Liver (tissue), 9 donors: Measurements from ENCODE around the gene BTF3. TPM values are rescaled to one million over a fixed set of nuclear protein-coding genes. Genes with fewer than 3 reads are reported as not detected.

Source experiments
- DNase-seq: peaks from one replicate; pipeline ENCODE4 v3.0.0-alpha.2; 2017; ENCODE audit warnings: low spot score
- H3K27ac ChIP-seq, 2 donors: one replicate each; pipeline ENCODE4 v1.7.0; 2013; ENCODE audit warnings: inconsistent platforms in 2 of 2, low read length in 2 of 2, control low read depth in 1 of 2, low read depth in 1 of 2, mild to moderate bottlenecking in 1 of 2
- H3K27me3 ChIP-seq, 4 donors: one replicate each; pipeline versions ENCODE4 v1.6.1 to v1.7.0; 2013; ENCODE audit warnings: low read length in 3 of 4, inconsistent platforms in 1 of 4, mild to moderate bottlenecking in 1 of 4, moderate library complexity in 1 of 4; ENCODE audit not compliant: control insufficient read depth in 4 of 4, insufficient read depth in 4 of 4
- H3K36me3 ChIP-seq, 4 donors: one replicate each; pipeline versions ENCODE4 v1.6.1 to v1.7.0; 2013; ENCODE audit warnings: low read length in 3 of 4, mild to moderate bottlenecking in 3 of 4, low read depth in 1 of 4, moderate library complexity in 1 of 4; ENCODE audit not compliant: control insufficient read depth in 4 of 4, insufficient read depth in 3 of 4
- H3K4me1 ChIP-seq, 4 donors: one replicate each; pipeline versions ENCODE4 v1.6.1 to v1.7.0; 2013; ENCODE audit warnings: low read length in 3 of 4, mild to moderate bottlenecking in 3 of 4, moderate library complexity in 1 of 4; ENCODE audit not compliant: control insufficient read depth in 4 of 4, insufficient read depth in 4 of 4
- H3K4me3 ChIP-seq, 3 donors: one replicate each; pipeline versions ENCODE4 v1.6.1 to v1.7.0; 2013; ENCODE audit warnings: low read length in 3 of 3, control low read depth in 1 of 3, low read depth in 1 of 3, mild to moderate bottlenecking in 1 of 3
- H3K9ac ChIP-seq, 2 donors: one replicate each; pipeline ENCODE4 v1.7.0; 2013; ENCODE audit warnings: low read length in 2 of 2, mild to moderate bottlenecking in 2 of 2, moderate library complexity in 2 of 2, control low read depth in 1 of 2, low read depth in 1 of 2
- H3K9me3 ChIP-seq, 4 donors: one replicate each; pipeline versions ENCODE4 v1.6.1 to v1.7.0; 2013; ENCODE audit warnings: low read length in 3 of 4; ENCODE audit not compliant: control insufficient read depth in 4 of 4
- CTCF ChIP-seq: fragments of 150-350 bp; IDR thresholded peaks from 2 replicates; pipeline ENCODE4 v1.5.1; 2017; ENCODE audit warnings: improper control_type of control experiment, low read depth, low read length; ENCODE audit not compliant: missing input control
- FOXA1 ChIP-seq: IDR thresholded peaks from 2 replicates; pipeline ENCODE4 v1.6.1; 2016; ENCODE audit warnings: antibody characterized with exemption
- FOXA2 ChIP-seq: IDR thresholded peaks from 2 replicates; pipeline ENCODE4 v1.6.1; 2016; ENCODE audit warnings: antibody characterized with exemption
- GABPA ChIP-seq, 2 donors: IDR thresholded peaks in 1 of 2; conservative IDR thresholded peaks in 1 of 2; 2 replicates each; pipeline ENCODE4 v1.6.1; 2016; ENCODE audit warnings: antibody characterized with exemption in 2 of 2, mild to moderate bottlenecking in 1 of 2, moderate library complexity in 1 of 2
- HNF4A ChIP-seq, 2 donors: conservative IDR thresholded peaks; 2 replicates each; pipeline ENCODE4 v1.6.1; 2016; ENCODE audit warnings: antibody characterized with exemption in 2 of 2, mild to moderate bottlenecking in 2 of 2
- JUND ChIP-seq, 2 donors: IDR thresholded peaks; 2 replicates each; pipeline ENCODE4 v1.6.1; 2016; ENCODE audit warnings: antibody characterized with exemption in 2 of 2
- MAX ChIP-seq: IDR thresholded peaks from 2 replicates; pipeline ENCODE4 v1.6.1; 2016; ENCODE audit warnings: antibody characterized with exemption
- NR2F2 ChIP-seq: IDR thresholded peaks from 2 replicates; pipeline ENCODE4 v1.6.1; 2016; ENCODE audit warnings: antibody characterized with exemption
- RAD21 ChIP-seq, 2 donors: IDR thresholded peaks; 2 replicates each; pipeline ENCODE4 v1.6.1; 2016; ENCODE audit warnings: antibody characterized with exemption in 2 of 2, mild to moderate bottlenecking in 2 of 2
- RXRA ChIP-seq, 2 donors: IDR thresholded peaks; 2 replicates each; pipeline ENCODE4 v1.6.1; 2017 to 2018; ENCODE audit warnings: antibody characterized with exemption in 2 of 2, mild to moderate bottlenecking in 1 of 2
- TAF1 ChIP-seq: conservative IDR thresholded peaks from 2 replicates; pipeline ENCODE4 v1.6.1; 2016; ENCODE audit warnings: antibody characterized with exemption, mild to moderate bottlenecking
- YY1 ChIP-seq: IDR thresholded peaks from 2 replicates; pipeline ENCODE4 v1.6.1; 2016; ENCODE audit warnings: antibody characterized with exemption, mild to moderate bottlenecking
- WGBS: extraction: QIAGEN DNeasy Blood & Tissue Kit; methylation state at CpG from one replicate; pipeline ENCODE4 v1.1.7; 2013; 5-methylcytosine and 5-hydroxymethylcytosine counted together
- polyA plus RNA-seq, 2 donors: library from polyadenylated mRNA; stranded (reverse) in 1 of 2; unstranded in 1 of 2; fragments of 200-250 nt in 1 of 2; fragments of >200 nt in 1 of 2; fragmentation: Nextera tagmentation in 1 of 2; extraction: Ambion mirVana in 1 of 2; gene quantifications; one replicate each; pipeline versions ENCODE4 v1.2.1 to v1.2.3, GENCODE V29; 2013 to 2015
- total RNA-seq, 2 donors: library from RNA; depleted of rRNA; stranded (reverse); fragments of >200 nt; gene quantifications; one replicate each; pipeline ENCODE4 v1.2.3, GENCODE V29; 2014
- TF ChIP-seq, protein P1 (sequence below): IDR thresholded peaks from 2 replicates; pipeline ENCODE4 v1.6.1; 2016; ENCODE audit warnings: antibody characterized with exemption
- donor health status: healthy.
- donor health status: healthy.
- donor health status: healthy.
- donor health status: healthy.
- donor health status: healthy.

Gene BTF3
- total and polyA plus RNA-seq, 4 donors, result 97.5 to 246 (median 213) TPM

GRCh38 chr5:73450137-73450536 is 48.1 kb upstream of the BTF3 start (continued):
- no peak for TF ChIP-seq CTCF
- TF ChIP-seq TAF1, result no peak
- TF ChIP-seq MAX, result no peak
- TF ChIP-seq JUND (IDR thresholded peaks at IDR 0.05), result no peak

DNA sequence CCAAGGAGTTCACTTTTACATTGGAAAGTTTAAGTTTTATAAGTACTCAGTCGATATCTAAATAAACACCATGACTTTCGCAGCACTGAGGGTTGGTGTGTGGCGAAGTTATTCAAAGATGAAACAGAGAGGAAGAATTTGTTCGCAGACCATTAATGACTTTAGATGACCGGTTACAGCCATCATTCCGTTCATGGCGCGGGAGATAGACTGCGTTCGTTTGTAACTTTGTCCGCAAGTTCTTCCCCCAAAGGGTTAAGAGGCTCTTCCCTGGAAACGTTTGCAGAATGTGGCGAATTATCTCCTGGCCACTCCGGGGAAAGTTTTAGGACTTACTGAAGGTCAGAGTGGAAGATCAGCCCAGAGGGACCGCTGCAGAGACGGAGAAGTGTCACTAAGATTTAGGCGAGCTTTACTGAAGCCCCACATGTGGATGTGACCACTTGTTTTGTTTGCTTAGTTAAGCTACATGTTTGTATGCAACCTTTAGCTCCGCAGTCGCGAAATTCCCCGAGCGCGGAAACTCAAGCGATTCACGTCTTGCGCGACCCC is 47.5 kb upstream of the BTF3 start:
- peak overlapping the region in 1 of 3 donors; percentile 18 for H3K4me3 ChIP-seq
- H3K9me3 ChIP-seq, result peaks cover 0 to 5% (median 0%) of the 10 kb centered on the region in 4 donors
- no peaks in the 10 kb centered on the region for H3K36me3 ChIP-seq
- H3K4me1 ChIP-seq, result peaks cover 8 to 32% (median 17%) of the 10 kb centered on the region in 4 donors
- peaks cover 13 to 39% (median 18%) of the 10 kb centered on the region in 4 donors for H3K27me3 ChIP-seq
- WGBS, result 8% methylated on average over 27 of the region's 27 CpGs
- DNase-seq, result no peak
- TF ChIP-seq FOXA2 (no peak), YY1 (no peak), RAD21 (IDR thresholded peaks at IDR 0.05) (no peak), CTCF (no peak), JUND (IDR thresholded peaks at IDR 0.05) (no peak), RXRA (IDR thresholded peaks at IDR 0.05) (no peak), FOXA1 (no peak), GABPA (IDR thresholded peaks at IDR 0.05 in 1 of 2, conservative IDR thresholded peaks at IDR 0.05 in 1 of 2) (no peak), MAX (no peak), NR2F2 (no peak), HNF4A (conservative IDR thresholded peaks at IDR 0.05) (no peak)
- TF ChIP-seq, protein P1, sequence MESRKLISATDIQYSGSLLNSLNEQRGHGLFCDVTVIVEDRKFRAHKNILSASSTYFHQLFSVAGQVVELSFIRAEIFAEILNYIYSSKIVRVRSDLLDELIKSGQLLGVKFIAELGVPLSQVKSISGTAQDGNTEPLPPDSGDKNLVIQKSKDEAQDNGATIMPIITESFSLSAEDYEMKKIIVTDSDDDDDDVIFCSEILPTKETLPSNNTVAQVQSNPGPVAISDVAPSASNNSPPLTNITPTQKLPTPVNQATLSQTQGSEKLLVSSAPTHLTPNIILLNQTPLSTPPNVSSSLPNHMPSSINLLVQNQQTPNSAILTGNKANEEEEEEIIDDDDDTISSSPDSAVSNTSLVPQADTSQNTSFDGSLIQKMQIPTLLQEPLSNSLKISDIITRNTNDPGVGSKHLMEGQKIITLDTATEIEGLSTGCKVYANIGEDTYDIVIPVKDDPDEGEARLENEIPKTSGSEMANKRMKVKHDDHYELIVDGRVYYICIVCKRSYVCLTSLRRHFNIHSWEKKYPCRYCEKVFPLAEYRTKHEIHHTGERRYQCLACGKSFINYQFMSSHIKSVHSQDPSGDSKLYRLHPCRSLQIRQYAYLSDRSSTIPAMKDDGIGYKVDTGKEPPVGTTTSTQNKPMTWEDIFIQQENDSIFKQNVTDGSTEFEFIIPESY, result no peak
- no peak overlapping the region for H3K27ac ChIP-seq
- no peak overlapping the region for H3K9ac ChIP-seq
